Middle frontal gyrus (tissue), 1 donor: ENCODE measurements around the gene ABCC4.
"Not testable (repeated sequence)": the region's sequence is repeated elsewhere in the genome, so short reads cannot be mapped to it uniquely, and the experiment has no call there.

Experiments
- DNase-seq: peaks from one replicate; pipeline ENCODE4 v3.0.0-alpha.2; 2015; ENCODE audit warnings: low spot score; ENCODE audit errors: extremely low spot score

Gene ABCC4

DNA sequence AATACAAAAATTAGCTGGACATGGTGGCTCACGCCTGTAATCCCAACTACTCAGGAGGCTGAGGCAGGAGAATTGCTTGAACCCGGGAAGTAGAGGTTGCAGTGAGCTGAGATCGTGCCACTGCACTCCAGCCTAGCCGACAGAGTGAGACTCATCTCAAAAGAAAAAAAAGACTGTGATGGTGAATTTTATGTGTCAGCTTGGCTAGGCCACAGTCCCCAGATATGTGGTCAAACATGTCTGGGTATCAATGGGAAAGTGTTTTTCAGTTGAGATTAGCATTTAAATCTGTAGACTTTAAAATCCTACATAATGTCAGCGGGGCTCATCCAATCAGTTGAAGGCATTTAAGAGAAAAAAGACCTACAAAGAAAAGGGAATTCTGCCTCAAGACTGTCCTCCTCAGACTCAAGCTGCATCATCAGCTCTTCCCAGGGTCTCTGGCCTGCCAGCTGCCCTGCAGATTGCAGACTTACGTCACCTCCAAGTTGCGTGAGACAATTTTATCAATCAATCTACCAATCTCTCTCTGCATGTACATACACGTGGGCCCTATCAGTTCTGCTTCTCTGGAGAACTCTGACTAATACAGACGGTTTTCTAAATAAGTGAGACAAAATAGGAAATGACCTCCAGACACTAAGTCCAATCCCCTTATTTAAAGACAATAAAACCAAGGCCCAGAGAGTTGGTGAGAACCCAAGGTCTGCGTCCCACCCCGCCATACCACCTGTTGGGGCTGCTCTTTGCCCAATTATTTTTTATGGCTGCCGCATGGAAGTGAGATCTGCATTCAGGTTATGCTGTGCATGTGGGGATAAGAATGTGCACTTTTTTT is 99.2 kb downstream of the ABCC4 start:
- no peak for DNase-seq

- DNase-seq = not testable (repeated sequence)
Measured at GRCh38 chr13:95200386-95200957, 100.8 kb downstream of the ABCC4 start.

DNA sequence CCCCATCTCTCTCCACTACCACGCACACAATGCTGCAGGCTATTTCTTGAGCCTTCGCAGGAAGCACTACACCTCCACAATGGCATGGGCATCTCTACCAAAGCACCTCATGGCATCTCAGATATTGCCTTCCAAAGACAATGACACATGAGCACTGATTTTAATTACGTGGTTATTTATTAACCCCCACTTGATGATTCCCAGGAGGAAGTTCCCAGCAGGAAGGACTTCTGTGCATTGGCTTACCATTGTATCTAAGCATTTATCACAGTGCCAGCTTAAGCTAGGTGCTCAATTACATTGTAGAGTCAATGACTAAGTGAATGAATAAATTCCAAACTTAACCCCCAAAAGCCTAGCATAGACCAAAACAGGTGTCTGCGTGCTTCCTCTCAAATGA is 101.4 kb downstream of the ABCC4 start:
- no peak for DNase-seq

DNA sequence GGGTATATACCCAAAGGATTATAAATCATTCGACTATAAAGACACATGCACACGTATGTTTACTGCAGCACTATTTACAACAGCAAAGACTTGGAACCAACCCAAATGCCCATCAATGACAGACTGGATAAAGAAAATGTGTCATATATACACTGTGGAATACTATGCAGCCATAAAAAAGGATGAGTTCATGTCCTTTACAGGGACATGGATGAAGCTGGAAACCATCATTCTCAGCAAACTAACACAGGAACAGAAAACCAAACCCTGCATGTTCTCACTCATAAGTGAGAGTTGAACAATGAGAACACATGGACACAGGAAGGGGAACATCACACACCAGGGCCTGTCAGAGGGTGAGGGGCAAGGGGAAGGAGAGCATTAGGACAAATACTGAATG is 102.6 kb downstream of the ABCC4 start:
- DNase-seq = not testable (repeated sequence)

GRCh38 chr13:95197548-95197947 is 103.7 kb downstream of the ABCC4 start:
- DNase-seq = no peak

DNA sequence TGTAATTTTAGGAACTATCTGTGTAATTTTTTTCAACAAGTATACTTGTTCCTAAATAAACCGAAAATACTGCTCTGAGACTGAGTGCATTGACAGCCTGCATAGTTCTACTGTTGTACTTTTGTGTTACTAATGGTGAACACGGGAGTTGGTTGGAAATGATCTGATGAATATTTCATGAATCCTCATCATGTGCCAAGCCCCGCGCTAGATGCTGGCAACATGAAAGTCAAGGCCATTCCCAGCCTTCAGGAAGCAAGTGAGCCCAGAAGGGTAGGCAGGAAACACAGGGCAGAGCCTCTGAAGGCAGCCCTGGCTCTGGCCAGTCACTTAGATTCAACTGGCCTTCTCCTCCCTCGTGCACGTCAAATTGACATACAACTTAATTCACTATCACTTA is 106.1 kb downstream of the ABCC4 start:
- DNase-seq = no peak

DNA sequence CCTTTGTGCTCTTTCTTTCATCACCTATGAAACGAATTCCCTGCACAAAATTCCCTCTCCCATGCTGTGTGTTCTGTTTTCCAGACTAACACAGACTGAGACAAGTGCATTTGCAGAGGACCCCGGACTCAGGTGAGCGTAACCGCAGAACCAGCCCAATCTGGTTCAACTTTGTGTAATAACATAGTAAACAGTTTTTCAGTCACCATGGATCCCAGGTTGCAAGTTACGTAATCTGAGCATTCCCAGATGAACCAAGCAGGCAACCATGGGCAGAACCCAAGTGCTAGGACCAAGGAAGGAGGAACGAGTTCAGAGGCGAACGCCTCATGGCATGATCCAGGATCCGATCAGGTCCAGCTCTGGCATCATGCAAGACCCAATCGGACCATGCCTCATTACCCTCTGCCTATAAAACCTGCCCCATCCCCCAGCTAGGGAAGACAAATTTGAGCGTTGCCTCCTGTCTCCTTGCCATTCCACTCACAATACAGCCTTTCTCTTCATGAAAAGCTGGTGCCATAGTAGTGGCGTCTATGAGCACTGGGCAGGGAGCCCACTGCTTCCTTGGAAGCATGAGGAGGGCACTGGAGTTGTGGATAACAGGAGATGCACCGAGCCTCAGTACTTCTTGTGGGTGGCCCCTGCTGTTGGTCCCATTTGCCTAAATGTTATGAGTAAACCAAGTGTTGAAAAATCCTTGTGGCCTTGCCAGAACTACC is 107.6 kb downstream of the ABCC4 start:
- no peak for DNase-seq

GRCh38 chr13:95192998-95193397 is 108.3 kb downstream of the ABCC4 start:
- no peak for DNase-seq

DNA sequence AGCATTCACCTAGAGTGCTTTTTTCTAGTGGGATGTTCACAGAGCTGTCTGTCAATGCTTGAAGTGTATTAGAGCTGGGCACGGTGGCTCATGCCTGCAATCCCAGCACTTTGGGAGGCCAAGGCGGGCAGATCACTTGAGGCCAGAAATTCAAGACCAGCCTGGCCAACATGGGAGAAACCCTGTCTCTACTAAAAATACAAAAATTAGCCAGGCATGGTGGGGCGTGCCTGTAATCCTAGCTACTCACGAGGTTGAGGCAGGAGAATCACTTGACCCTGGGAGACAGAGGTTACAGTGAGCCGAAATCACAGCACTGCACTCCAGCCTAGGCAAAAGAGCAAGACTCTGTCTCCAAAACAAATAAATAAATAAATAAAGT is 108.7 kb downstream of the ABCC4 start:
- not testable (repeated sequence) for DNase-seq

GRCh38 chr13:95191821-95192563 is 109.3 kb downstream of the ABCC4 start:
- DNase-seq = peak; percentile 37

DNA sequence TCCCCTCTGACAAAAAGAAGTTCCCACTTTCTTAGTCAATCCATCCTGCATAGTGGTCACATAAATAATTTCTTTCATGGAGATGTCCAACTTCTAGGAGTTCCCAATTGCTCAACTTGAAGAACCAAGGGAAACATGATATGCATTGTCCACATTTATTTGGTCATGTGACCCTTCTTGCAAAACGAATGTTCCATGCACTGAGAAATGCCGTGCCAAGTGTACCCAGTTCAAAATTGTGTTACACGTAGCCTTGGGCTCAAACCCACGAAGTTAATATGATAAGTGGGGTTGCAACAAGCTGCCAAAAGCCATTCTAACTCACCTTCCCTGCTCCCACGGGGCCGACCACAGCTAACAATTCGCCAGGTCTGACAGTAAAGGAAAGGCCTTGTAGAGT is 113.1 kb downstream of the ABCC4 start:
- no peak for DNase-seq

DNA sequence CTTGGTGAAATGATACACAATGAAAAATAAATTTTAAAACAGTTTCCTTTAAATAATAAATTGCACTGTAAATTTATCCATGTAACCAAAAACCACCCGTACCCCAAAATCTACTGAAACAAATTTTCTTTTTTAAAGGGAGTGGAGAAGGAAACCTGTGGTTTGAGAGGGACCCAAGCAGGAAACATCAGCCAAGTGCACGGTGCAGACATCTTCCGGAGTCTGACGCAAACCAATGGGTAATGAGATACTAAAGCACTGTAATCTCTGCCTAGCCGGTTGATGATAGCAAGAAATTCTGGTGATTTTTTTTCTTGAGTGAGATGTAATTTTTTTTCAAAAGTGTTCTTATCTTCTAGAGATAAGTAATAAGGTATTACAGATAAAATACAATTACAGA is 115.4 kb downstream of the ABCC4 start:
- DNase-seq = no peak

GRCh38 chr13:95185311-95185710 is 115.9 kb downstream of the ABCC4 start:
- DNase-seq = no peak

GRCh38 chr13:95184317-95184716 is 116.9 kb downstream of the ABCC4 start:
- no peak for DNase-seq

DNA sequence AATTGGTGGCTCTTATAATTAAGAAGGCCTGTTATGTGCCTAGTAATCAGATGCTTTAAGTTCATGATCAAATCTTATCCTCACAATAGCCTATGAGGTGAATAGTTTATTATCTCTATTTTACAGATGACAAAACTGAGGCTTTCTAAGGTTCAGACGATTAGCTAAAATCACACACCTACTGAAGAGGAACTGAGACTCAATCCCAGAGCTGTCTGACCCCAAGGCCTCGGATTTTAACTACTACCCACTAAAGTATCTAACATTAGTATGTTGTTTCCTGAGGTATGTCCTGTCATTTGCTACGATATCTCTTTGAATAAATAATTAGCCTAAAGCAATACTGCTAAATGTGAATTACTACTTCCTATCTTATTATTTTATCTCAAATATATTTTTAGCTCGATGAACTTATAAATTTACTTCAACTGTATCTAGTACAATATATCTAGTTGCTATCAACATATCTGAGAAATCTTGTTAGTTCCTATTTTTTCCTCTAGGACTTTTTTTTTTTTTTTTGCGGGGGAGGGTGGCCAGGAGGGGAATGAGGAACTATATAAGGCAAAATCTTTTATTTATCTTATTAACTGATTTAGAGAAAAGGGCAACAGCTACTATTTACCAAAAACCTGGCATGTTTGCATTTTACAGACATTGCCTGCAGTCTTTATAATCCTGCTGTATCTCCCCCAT is 118.5 kb downstream of the ABCC4 start:
- DNase-seq = no peak

- DNase-seq = no peak
Measured at GRCh38 chr13:95181586-95181985, 119.7 kb downstream of the ABCC4 start.

DNA sequence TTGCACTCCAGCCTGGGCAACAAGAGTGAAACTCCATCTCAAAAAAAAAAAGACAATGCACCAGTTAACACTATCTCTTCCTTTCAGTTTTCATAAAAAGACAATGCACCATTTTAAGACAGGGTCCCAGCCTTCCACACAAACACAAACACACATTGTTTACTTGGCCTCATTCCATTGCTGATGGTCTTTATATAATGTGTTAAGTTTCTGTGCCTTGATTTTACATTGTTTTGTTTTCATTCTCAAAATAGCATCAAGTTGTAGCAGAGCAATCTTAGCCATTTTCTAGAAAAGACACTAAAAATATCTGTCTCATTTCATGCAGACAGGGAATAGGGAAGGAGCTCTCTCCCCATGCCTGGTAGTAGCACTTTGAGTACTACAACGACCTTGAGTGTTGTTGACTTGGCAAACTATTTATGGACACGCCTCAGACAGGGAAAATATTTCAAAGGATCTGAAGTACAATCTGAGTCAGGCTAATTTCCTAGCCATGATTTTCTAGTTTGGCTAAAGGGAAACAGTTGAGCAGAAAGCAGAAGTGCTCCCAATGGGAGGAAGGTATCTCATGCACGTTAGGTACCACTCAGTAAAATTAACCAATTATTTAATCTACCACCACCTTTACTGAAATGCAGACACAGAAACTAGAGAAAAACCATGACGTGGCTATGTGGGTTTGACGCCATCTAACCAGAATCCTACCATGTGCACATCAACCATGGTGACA is 120.6 kb downstream of the ABCC4 start:
- no peak for DNase-seq

DNA sequence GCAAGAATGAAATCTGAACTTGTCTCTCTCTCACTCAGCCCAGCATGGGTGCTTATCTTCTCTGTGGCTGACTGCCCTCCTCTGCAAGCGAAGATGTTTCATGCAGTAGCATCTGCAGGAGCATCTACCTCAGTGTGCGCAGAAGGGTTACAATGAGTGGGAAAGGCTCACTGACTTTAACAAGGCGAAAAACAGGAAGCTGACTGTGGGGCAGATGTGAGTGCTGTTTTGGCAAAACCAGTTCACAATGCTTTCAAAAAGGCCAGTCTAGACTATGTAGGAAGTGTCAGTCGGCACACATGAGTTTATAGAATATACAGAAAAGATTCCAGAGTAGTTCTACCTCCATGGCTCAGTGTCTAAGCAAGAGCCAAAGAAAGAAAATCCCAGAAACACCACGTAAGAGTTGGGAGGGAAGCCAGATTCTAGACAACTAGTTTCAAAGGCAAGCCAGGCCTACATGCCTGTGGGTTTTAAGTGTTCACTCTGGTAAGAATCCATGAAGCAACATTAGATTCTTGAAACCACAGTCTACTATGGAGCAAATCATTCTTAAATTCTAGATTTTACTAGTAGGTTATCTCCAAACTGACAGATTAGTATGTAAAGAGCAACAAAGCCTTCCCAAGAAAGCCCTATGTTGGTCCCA is 124.5 kb downstream of the ABCC4 start:
- no peak for DNase-seq

DNA sequence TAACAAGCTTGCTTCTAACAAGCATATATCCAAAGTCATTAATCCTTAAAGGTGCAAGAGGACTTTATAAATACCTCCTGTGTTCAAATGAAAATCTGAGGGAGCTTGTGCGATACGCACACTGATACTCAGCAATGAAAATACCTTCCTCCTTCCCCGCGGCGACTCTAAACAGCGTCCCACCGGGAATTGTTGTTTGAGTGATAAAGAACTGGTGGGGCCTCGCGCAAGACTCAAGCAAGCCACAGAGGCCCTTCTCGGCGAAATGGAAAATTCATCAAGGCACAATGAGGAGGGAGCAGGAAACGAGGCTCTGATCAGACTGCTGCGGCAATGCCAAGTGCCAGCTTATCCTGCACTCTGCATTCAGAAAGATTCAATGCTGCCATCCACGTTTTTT is 126.7 kb downstream of the ABCC4 start:
- DNase-seq = no peak

GRCh38 chr13:95168191-95168590 is 133.1 kb downstream of the ABCC4 start:
- DNase-seq = no peak
